DOHH2 (cell line): ENCODE data around the gene PLXNB3.

Experiments used
- EZH2phosphoT487 ChIP-seq: fragments of 200-600 bp; sonication (generic); IDR thresholded peaks from 2 replicates; pipeline ENCODE4 v1.6.1; 2017; ENCODE audit warnings: borderline replicate concordance, mild to moderate bottlenecking, antibody characterized with exemption, low read length, moderate library complexity, mixed read lengths
- TF ChIP-seq, protein P1 (sequence below): fragments of 200-600 bp; sonication (generic); IDR thresholded peaks from one replicate; pipeline ENCODE4 v1.5.1; 2014; ENCODE audit warnings: antibody characterized with exemption, mild to moderate bottlenecking, low read depth, low read length; ENCODE audit not compliant: poor library complexity, severe bottlenecking

DNA sequence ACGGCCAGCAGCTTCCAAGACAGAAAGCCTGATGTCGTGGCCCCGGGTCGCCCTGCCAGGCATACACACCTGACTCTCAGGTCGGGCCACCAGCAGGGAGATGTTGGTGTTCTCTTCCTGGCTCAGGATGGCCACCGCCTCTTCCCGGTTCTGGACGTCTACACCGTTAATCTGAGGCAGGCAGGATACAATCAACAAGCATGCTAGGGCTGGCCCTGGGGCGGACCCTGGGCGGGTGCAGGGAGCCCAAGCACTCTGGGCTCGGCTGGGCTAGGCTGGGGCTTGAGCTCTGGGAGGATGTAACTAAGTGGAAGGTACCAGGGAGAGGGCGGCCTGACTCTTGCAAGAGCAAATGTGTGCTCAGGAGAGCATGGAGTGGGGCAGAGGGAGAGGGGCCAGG lies 41.4 kb downstream of the PLXNB3 start:
- no peak for TF ChIP-seq EZH2phosphoT487
- TF ChIP-seq, protein P1, sequence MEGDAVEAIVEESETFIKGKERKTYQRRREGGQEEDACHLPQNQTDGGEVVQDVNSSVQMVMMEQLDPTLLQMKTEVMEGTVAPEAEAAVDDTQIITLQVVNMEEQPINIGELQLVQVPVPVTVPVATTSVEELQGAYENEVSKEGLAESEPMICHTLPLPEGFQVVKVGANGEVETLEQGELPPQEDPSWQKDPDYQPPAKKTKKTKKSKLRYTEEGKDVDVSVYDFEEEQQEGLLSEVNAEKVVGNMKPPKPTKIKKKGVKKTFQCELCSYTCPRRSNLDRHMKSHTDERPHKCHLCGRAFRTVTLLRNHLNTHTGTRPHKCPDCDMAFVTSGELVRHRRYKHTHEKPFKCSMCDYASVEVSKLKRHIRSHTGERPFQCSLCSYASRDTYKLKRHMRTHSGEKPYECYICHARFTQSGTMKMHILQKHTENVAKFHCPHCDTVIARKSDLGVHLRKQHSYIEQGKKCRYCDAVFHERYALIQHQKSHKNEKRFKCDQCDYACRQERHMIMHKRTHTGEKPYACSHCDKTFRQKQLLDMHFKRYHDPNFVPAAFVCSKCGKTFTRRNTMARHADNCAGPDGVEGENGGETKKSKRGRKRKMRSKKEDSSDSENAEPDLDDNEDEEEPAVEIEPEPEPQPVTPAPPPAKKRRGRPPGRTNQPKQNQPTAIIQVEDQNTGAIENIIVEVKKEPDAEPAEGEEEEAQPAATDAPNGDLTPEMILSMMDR: no peak
